Neural cell (in vitro differentiated cells): ENCODE results near the gene HPGD. TPM values are rescaled to one million over a fixed set of nuclear protein-coding genes. Genes with fewer than 3 reads are reported as not detected.

ENCODE experiments used
- H2AFZ ChIP-seq: fragments of 200-600, 300-800 bp; sonication (generic), shearing (Covaris generic); 2 replicates; pipeline ENCODE4 v1.6.0; 2014; ENCODE audit warnings: low read depth, mild to moderate bottlenecking, antibody characterized with exemption, low read length, moderate library complexity
- H3F3A ChIP-seq: fragments of 200-600 bp; shearing (Covaris generic); 2 replicates; pipeline ENCODE4 v1.6.1; 2016; ENCODE audit warnings: mild to moderate bottlenecking, moderate library complexity, mixed read lengths, antibody characterized with exemption, low read length; ENCODE audit not compliant: insufficient read depth, poor library complexity, severe bottlenecking
- H3K27ac ChIP-seq: fragments of 200-600, 300-800 bp; sonication (generic), shearing (Covaris generic); 2 replicates; pipeline ENCODE4 v1.5.1; 2014; ENCODE audit warnings: mild to moderate bottlenecking, low read length, moderate library complexity
- H3K27me3 ChIP-seq: fragments of 300-800, 200-600 bp; sonication (generic), shearing (Covaris generic); 2 replicates; pipeline ENCODE4 v1.6.0; 2014; ENCODE audit warnings: mild to moderate bottlenecking, low read depth, low read length, moderate library complexity; ENCODE audit not compliant: insufficient read depth
- H3K36me3 ChIP-seq: fragments of 300-800, 200-600 bp; sonication (generic), shearing (Covaris generic); 2 replicates; pipeline ENCODE4 v1.5.1; 2014; ENCODE audit warnings: mild to moderate bottlenecking, antibody characterized with exemption, low read length, moderate library complexity; ENCODE audit not compliant: insufficient read depth
- H3K4me2 ChIP-seq: fragments of 300-800, 200-600 bp; sonication (generic), shearing (Covaris generic); 2 replicates; pipeline ENCODE4 v1.6.0; 2014; ENCODE audit warnings: mild to moderate bottlenecking, low read length
- H3K4me3 ChIP-seq: fragments of 300-800, 200-600 bp; sonication (generic), shearing (Covaris generic); 2 replicates; pipeline ENCODE4 v1.5.1; 2014; ENCODE audit warnings: mild to moderate bottlenecking, low read length, moderate library complexity
- H3K79me2 ChIP-seq: fragments of 200-600 bp; shearing (Covaris generic); replicated peaks from 2 replicates; pipeline ENCODE4 v1.6.0; 2014; ENCODE audit warnings: mild to moderate bottlenecking, low read length, moderate library complexity; ENCODE audit not compliant: insufficient read depth
- H3K9ac ChIP-seq: fragments of 300-800, 200-600 bp; sonication (generic), shearing (Covaris generic); 2 replicates; pipeline ENCODE4 v1.6.1; 2016; ENCODE audit warnings: mild to moderate bottlenecking, low read length, mixed read lengths
- H3K9me2 ChIP-seq: fragments of 200-600 bp; shearing (Covaris generic); 2 replicates; pipeline ENCODE4 v1.6.1; 2016; ENCODE audit warnings: mild to moderate bottlenecking, low read length, mixed read lengths; ENCODE audit not compliant: insufficient read depth
- H3K9me3 ChIP-seq: fragments of 200-600, 300-800 bp; sonication (generic), shearing (Covaris generic); 2 replicates; pipeline ENCODE4 v1.6.1; 2016; ENCODE audit warnings: mild to moderate bottlenecking, mixed run types, low read length, moderate library complexity, mixed read lengths
- H4K20me1 ChIP-seq: fragments of 200-600 bp; shearing (Covaris generic); 2 replicates; pipeline ENCODE4 v1.6.1; 2016; ENCODE audit warnings: mild to moderate bottlenecking, mixed run types; ENCODE audit not compliant: insufficient read depth
- EP300 ChIP-seq: fragments of 450-650 bp; conservative IDR thresholded peaks from 2 replicates; pipeline ENCODE4 v1.6.1; 2014; ENCODE audit warnings: antibody characterized with exemption, mild to moderate bottlenecking, moderate library complexity; ENCODE audit not compliant: poor library complexity, severe bottlenecking
- EZH2 ChIP-seq: fragments of 200-600, 300-800 bp; shearing (Covaris generic), sonication (generic); IDR thresholded peaks from 2 replicates; pipeline ENCODE4 v1.6.1; 2014; ENCODE audit warnings: antibody characterized with exemption, low read length, borderline replicate concordance, mild to moderate bottlenecking; ENCODE audit not compliant: insufficient read depth, poor library complexity, severe bottlenecking
- MXI1 ChIP-seq: fragments of 450-650 bp; conservative IDR thresholded peaks from 2 replicates; pipeline ENCODE4 v1.6.1; 2014; ENCODE audit warnings: antibody characterized with exemption, mild to moderate bottlenecking; ENCODE audit not compliant: poor library complexity, severe bottlenecking
- POLR2AphosphoS5 ChIP-seq: IDR thresholded peaks from 2 replicates; pipeline ENCODE4 v1.6.1; 2012
- RAD21 ChIP-seq: fragments of 450-650 bp; conservative IDR thresholded peaks from 2 replicates; pipeline ENCODE4 v1.6.1; 2014; ENCODE audit warnings: antibody characterized with exemption, mild to moderate bottlenecking, moderate library complexity
- REST ChIP-seq: IDR thresholded peaks from 2 replicates; pipeline ENCODE4 v1.6.1; 2012; ENCODE audit warnings: borderline replicate concordance
- SMC3 ChIP-seq: fragments of 450-650 bp; conservative IDR thresholded peaks from 2 replicates; pipeline ENCODE4 v1.6.1; 2014; ENCODE audit warnings: antibody characterized with exemption, mild to moderate bottlenecking, moderate library complexity; ENCODE audit not compliant: poor library complexity
- TAF1 ChIP-seq: IDR thresholded peaks from 2 replicates; pipeline ENCODE4 v1.6.1; 2012; ENCODE audit warnings: low read depth
- polyA plus RNA-seq: library from polyadenylated mRNA; depleted of rRNA; stranded (reverse); fragments of >200 nt; gene quantifications from 2 replicates; pipeline ENCODE4 v1.2.3, GENCODE V29; 2014
- TF ChIP-seq, protein P1 (sequence below): fragments of 450-650 bp; IDR thresholded peaks from 2 replicates; pipeline ENCODE4 v1.5.1; 2014; ENCODE audit warnings: antibody characterized with exemption, mild to moderate bottlenecking, moderate library complexity; ENCODE audit not compliant: poor library complexity, severe bottlenecking

HPGD gene
- polyA plus RNA-seq, 1 donor from 2014 or later = 23.7 TPM

GRCh38 chr4:174523025-174523693, 871 bp upstream of the HPGD start:
- Histone ChIP-seq H3K36me3 (no peaks in the 10 kb centered on the region), H3F3A (no peaks in the 10 kb centered on the region), H3K9ac (no peak overlapping the region), H3K27ac (no peak overlapping the region), H3K9me2 (no peaks in the 10 kb centered on the region), H3K4me2 (peak overlapping the region; percentile 41), H3K4me3 (peak overlapping the region; percentile 77), H3K27me3 (peaks cover 31% of the 10 kb centered on the region), H2AFZ (no peak overlapping the region), H4K20me1 (no peaks in the 10 kb centered on the region), H3K9me3 (no peaks in the 10 kb centered on the region), H3K79me2 (no peaks in the 10 kb centered on the region)
- TF ChIP-seq RAD21 (no peak), MXI1 (no peak), EZH2 (no peak), SMC3 (no peak), TAF1 (no peak), POLR2AphosphoS5 (no peak), EP300 (no peak)
- TF ChIP-seq, protein P1, sequence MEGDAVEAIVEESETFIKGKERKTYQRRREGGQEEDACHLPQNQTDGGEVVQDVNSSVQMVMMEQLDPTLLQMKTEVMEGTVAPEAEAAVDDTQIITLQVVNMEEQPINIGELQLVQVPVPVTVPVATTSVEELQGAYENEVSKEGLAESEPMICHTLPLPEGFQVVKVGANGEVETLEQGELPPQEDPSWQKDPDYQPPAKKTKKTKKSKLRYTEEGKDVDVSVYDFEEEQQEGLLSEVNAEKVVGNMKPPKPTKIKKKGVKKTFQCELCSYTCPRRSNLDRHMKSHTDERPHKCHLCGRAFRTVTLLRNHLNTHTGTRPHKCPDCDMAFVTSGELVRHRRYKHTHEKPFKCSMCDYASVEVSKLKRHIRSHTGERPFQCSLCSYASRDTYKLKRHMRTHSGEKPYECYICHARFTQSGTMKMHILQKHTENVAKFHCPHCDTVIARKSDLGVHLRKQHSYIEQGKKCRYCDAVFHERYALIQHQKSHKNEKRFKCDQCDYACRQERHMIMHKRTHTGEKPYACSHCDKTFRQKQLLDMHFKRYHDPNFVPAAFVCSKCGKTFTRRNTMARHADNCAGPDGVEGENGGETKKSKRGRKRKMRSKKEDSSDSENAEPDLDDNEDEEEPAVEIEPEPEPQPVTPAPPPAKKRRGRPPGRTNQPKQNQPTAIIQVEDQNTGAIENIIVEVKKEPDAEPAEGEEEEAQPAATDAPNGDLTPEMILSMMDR = no peak

GRCh38 chr4:174521800-174522182, 497 bp downstream of the HPGD start:
- peak overlapping the region; percentile 65 for H3K9ac ChIP-seq
- peak overlapping the region; percentile 68 for H3K4me2 ChIP-seq
- H3K4me3 ChIP-seq = peak overlapping the region; percentile 77
- H2AFZ ChIP-seq = peak overlapping the region; percentile 69
- no peaks in the 10 kb centered on the region for H3K36me3 ChIP-seq
- H4K20me1 ChIP-seq = no peaks in the 10 kb centered on the region
- TF ChIP-seq RAD21 (peak; percentile 61), EP300 (no peak), SMC3 (peak; percentile 48), EZH2 (no peak), MXI1 (no peak)
- TF ChIP-seq, protein P1 = peak; percentile 57
- H3K79me2 ChIP-seq = no peaks in the 10 kb centered on the region
- H3K27ac ChIP-seq = no peak overlapping the region
- H3K9me2 ChIP-seq = no peaks in the 10 kb centered on the region
- H3F3A ChIP-seq = no peaks in the 10 kb centered on the region
- H3K27me3 ChIP-seq = peaks cover 31% of the 10 kb centered on the region
- H3K9me3 ChIP-seq = no peaks in the 10 kb centered on the region

DNA sequence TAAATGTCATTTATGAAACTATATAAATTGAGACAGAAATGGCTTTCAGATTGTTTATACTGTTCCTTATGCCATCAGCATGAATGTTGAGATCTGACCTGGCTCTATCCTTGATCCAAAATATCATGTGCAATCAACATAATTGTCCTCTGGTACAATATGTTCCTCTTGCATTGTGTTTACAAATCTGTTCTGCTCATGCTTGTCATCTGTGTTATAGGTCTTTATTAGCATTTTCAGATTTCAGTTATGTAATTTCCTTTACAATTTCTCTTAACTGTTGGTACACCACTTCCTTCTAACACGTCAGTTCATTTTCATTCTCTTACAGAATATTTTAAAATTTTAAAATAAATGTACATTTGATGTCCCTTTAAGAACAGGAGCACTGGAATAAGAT, 1.6 kb downstream of the HPGD start:
- H2AFZ ChIP-seq = no peak overlapping the region
- H3K4me3 ChIP-seq = no peak overlapping the region
- H3K4me2 ChIP-seq = no peak overlapping the region
- no peak overlapping the region for H3K9ac ChIP-seq
- no peaks in the 10 kb centered on the region for H4K20me1 ChIP-seq
- peaks cover 31% of the 10 kb centered on the region for H3K27me3 ChIP-seq
- H3K79me2 ChIP-seq = no peaks in the 10 kb centered on the region
- H3K9me2 ChIP-seq = no peaks in the 10 kb centered on the region
- TF ChIP-seq TAF1 (no peak), EP300 (no peak), POLR2AphosphoS5 (no peak), MXI1 (no peak), SMC3 (no peak), REST (no peak), RAD21 (no peak), EZH2 (no peak)
- TF ChIP-seq, protein P1 = no peak
- no peak overlapping the region for H3K27ac ChIP-seq
- H3K9me3 ChIP-seq = no peaks in the 10 kb centered on the region
- no peaks in the 10 kb centered on the region for H3F3A ChIP-seq
- no peaks in the 10 kb centered on the region for H3K36me3 ChIP-seq
